Cardiac fibroblast (primary cell): ENCODE measurements around the gene IQGAP3.

Source experiments
- DNase-seq, 2 donors: peaks; one replicate each; pipeline versions ENCODE4 v3.0.0 to v3.0.0-alpha.2; 2010; ENCODE audit warnings: low read depth in 2 of 2
- H3K4me3 ChIP-seq, 2 donors: replicated peaks in 1 of 2; 1 replicate in 1 of 2; 2 replicates in 1 of 2; pipeline ENCODE4 v1.5.1; 2011; ENCODE audit warnings: low read depth in 2 of 2, low read length in 2 of 2, mild to moderate bottlenecking in 2 of 2, moderate library complexity in 1 of 2
- TF ChIP-seq, protein P1 (sequence below): IDR thresholded peaks from one replicate; pipeline ENCODE4 v1.5.1; 2011; ENCODE audit warnings: low read depth, mild to moderate bottlenecking, low read length, inconsistent platforms

Gene IQGAP3

GRCh38 chr1:156543066-156543465, 29.3 kb downstream of the IQGAP3 start:
- TF ChIP-seq, protein P1, sequence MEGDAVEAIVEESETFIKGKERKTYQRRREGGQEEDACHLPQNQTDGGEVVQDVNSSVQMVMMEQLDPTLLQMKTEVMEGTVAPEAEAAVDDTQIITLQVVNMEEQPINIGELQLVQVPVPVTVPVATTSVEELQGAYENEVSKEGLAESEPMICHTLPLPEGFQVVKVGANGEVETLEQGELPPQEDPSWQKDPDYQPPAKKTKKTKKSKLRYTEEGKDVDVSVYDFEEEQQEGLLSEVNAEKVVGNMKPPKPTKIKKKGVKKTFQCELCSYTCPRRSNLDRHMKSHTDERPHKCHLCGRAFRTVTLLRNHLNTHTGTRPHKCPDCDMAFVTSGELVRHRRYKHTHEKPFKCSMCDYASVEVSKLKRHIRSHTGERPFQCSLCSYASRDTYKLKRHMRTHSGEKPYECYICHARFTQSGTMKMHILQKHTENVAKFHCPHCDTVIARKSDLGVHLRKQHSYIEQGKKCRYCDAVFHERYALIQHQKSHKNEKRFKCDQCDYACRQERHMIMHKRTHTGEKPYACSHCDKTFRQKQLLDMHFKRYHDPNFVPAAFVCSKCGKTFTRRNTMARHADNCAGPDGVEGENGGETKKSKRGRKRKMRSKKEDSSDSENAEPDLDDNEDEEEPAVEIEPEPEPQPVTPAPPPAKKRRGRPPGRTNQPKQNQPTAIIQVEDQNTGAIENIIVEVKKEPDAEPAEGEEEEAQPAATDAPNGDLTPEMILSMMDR: no peak
- H3K4me3 ChIP-seq: no peak overlapping the region
- DNase-seq: no peak

DNA sequence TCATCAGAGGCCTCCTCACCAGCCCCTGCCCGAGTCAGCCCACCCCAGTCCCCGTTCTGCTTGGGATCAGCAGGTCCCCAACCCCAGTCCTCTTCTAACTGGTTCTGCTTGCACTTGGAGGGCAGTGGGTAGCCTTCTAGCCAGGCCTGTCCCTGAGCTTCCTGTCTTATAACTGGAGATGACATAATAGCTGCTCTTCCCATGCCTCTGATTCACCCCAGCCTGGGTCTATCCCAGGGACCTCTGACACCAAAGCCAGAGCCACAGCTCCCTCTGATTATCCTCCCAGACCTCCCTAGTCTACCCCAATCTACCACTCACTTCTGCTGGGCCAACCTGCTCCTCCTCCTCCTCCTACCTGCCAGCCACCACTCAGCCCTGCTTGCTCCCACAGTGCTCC, 31.4 kb downstream of the IQGAP3 start:
- TF ChIP-seq, protein P1: no peak
- H3K4me3 ChIP-seq: no peak overlapping the region
- peak in 1 of 2 donors; percentile 29 for DNase-seq

- no peak for DNase-seq
- no peak overlapping the region for H3K4me3 ChIP-seq
- TF ChIP-seq, protein P1: no peak
These were observed 32.5 kb downstream of the IQGAP3 start for GRCh38 chr1:156539818-156540355.

- no peak for DNase-seq
- no peak overlapping the region for H3K4me3 ChIP-seq
- TF ChIP-seq, protein P1: no peak
These were observed 33.5 kb downstream of the IQGAP3 start for GRCh38 chr1:156538711-156539440.

- TF ChIP-seq, protein P1: no peak
- H3K4me3 ChIP-seq: no peak overlapping the region
- no peak for DNase-seq
These were observed 35.3 kb downstream of the IQGAP3 start for GRCh38 chr1:156537027-156537426.

- H3K4me3 ChIP-seq: no peak overlapping the region
- DNase-seq: no peak
- TF ChIP-seq, protein P1: no peak
These were observed 37.8 kb downstream of the IQGAP3 start for GRCh38 chr1:156534424-156535060.
